IPS-20b (cell line): Measurements from ENCODE around the gene TTC5.
"Not testable (repeated sequence)": the region's sequence is repeated elsewhere in the genome, so short reads cannot be mapped to it uniquely, and the experiment has no call there.

ENCODE experiments used
- H3K27ac ChIP-seq: one replicate; pipeline ENCODE4 v1.5.1; 2013; ENCODE audit warnings: low read length
- H3K27me3 ChIP-seq: 2 replicates; pipeline ENCODE4 v1.6.1; 2013; ENCODE audit warnings: mild to moderate bottlenecking, low read length, inconsistent platforms; ENCODE audit not compliant: insufficient read depth
- H3K36me3 ChIP-seq: 2 replicates; pipeline ENCODE4 v1.6.1; 2013; ENCODE audit warnings: low read depth, mild to moderate bottlenecking, inconsistent platforms, low read length, moderate library complexity; ENCODE audit not compliant: insufficient read depth
- H3K4me1 ChIP-seq: 2 replicates; pipeline ENCODE4 v1.6.1; 2013; ENCODE audit warnings: mild to moderate bottlenecking, control low read depth, inconsistent platforms, low read length, moderate library complexity; ENCODE audit not compliant: insufficient read depth
- H3K4me3 ChIP-seq: 2 replicates; pipeline ENCODE4 v1.5.1; 2013; ENCODE audit warnings: mild to moderate bottlenecking, low read length, inconsistent platforms
- H3K9ac ChIP-seq: 2 replicates; pipeline ENCODE4 v1.6.1; 2013; ENCODE audit warnings: low read depth, mild to moderate bottlenecking, inconsistent platforms, low read length, moderate library complexity
- H3K9me3 ChIP-seq: 2 replicates; pipeline ENCODE4 v1.6.1; 2013; ENCODE audit warnings: mild to moderate bottlenecking, low read depth, low read length, inconsistent platforms; ENCODE audit not compliant: insufficient read depth

TTC5 gene

DNA sequence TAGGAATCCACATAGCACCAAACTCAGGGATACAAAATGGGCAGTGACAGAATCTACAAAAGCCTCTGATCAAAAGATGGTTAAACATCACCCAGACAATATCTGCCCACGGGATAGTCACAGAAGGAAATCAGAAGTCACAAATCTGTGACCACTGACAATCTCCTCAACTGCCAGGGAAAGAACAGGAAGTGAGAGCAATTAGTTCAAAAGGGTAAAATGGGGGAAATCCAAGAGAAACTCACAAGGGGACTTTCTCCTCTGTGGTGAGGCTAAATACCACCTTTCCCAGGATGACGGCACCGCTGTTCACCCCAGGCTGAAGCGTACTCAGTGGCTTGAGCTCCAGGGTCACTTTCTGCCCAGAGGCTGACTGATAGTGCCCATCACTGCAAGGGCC is 10.7 kb downstream of the TTC5 start:
- no peak overlapping the region for H3K4me3 ChIP-seq
- no peaks in the 10 kb centered on the region for H3K4me1 ChIP-seq
- peaks cover 83% of the 10 kb centered on the region for H3K36me3 ChIP-seq
- H3K9ac ChIP-seq = no peak overlapping the region
- no peak overlapping the region for H3K27ac ChIP-seq
- no peaks in the 10 kb centered on the region for H3K27me3 ChIP-seq
- H3K9me3 ChIP-seq = no peaks in the 10 kb centered on the region

DNA sequence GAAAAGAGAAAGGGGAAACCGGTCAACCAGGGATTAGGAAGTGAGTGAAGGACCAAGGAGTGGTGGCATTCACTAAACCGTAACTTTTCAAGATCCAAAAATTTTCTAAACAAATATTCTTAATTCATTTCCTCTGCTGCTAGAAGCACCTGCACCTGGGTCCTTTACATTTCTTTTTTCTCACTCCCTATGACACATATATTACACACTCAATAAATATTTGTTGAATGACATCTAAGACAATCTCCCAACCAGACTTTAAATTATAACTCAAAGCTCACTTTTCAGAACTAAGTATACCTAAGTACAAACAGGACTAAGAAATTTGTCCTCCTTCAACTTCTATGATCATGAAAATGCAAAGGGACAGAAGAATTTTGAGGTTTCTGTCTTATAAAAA is 11.1 kb downstream of the TTC5 start:
- no peak overlapping the region for H3K4me3 ChIP-seq
- peaks cover 86% of the 10 kb centered on the region for H3K36me3 ChIP-seq
- no peak overlapping the region for H3K9ac ChIP-seq
- no peak overlapping the region for H3K27ac ChIP-seq
- H3K27me3 ChIP-seq = no peaks in the 10 kb centered on the region
- H3K9me3 ChIP-seq = no peaks in the 10 kb centered on the region
- no peaks in the 10 kb centered on the region for H3K4me1 ChIP-seq

DNA sequence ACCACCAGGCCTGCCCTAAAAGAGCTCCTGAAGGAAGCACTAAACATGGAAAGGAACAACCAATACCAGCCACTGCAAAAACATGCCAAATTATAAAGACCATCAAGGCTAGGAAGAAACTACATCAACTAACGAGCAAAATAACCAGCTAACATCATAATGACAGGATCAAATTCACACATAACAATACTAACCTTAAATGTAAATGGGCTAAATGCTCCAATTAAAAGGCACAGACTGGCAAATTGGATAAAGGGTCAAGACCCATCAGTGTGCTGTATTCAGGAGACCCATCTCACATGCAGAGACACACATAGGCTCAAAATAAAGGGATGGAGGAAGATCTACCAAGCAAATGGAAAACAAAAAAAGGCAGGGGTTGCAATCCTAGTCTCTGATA is 23.8 kb downstream of the TTC5 start:
- H3K4me1 ChIP-seq, H3K9me3 ChIP-seq, H3K27ac ChIP-seq, H3K4me3 ChIP-seq, H3K27me3 ChIP-seq, H3K9ac ChIP-seq, H3K36me3 ChIP-seq: not testable (repeated sequence)

DNA sequence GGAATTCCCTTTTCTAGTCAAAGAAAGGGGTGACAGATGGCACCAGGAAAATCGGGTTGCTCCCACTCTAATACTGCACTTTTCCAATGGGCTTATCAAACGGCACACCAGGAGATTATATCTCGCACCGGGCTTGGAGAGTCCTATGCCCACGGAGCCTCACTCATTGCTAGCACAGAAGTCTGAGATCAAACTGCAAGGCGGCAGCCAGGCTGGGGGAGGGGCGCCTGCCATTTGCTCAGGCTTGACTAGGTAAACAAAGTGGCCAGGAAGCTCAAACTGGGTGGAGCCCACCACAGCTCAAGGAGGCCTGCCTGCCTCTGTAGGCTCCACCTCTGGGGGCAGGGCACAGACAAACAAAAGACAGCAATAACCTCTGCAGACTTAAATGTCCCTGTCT is 25.5 kb downstream of the TTC5 start:
- not testable (repeated sequence) for H3K9ac ChIP-seq, H3K4me3 ChIP-seq, H3K9me3 ChIP-seq, H3K27me3 ChIP-seq, H3K4me1 ChIP-seq, H3K36me3 ChIP-seq, H3K27ac ChIP-seq

DNA sequence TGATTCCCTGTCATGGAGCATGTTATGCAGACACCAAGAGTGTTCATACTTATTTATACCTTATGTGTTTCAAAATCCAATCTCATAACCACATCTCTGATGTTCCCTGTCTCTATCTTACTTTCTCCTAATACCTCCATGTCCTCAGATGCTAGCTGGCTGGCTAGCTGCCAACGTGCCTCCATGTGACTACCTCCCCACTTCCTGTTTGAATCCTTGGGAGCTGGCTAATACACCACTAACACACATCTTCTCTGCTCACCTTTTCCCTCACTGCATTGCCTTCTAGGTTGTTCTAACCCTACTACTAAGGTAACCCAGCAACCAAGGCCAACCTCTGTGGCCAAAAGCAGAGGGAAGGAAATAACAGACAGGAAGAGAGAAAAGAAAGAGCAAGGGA is 27.3 kb downstream of the TTC5 start:
- Histone ChIP-seq H3K27me3 (no peaks in the 10 kb centered on the region), H3K36me3 (0 out of 2 replicates have a peak, but pooled peaks cover 3% of the 10 kb centered on the region), H3K4me1 (no peaks in the 10 kb centered on the region), H3K27ac (no peak overlapping the region), H3K9me3 (peaks cover 18% of the 10 kb centered on the region), H3K9ac (no peak overlapping the region), H3K4me3 (no peak overlapping the region)

DNA sequence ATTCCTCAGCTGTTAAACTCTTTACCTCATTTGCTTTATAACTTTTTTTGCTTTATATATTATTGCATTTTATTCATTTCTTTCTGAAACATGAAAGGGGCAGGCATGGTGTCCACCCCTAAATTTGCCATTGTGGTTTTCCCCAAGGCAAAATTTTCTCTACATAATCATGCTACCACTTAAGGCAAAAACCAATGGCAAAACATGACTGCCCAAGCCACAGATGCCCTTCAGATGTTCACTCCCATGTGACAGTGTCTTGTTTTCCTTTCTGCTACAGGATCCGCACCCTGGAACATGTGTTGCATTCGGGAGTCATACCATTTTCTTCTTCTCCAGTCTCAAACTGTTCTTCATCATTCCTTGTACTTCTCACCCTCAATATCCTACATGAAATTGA is 28.3 kb downstream of the TTC5 start:
- Histone ChIP-seq H3K27me3 (no peaks in the 10 kb centered on the region), H3K36me3 (0 out of 2 replicates have a peak, but pooled peaks cover 3% of the 10 kb centered on the region), H3K9ac (no peak overlapping the region), H3K4me1 (no peaks in the 10 kb centered on the region), H3K9me3 (peaks cover 27% of the 10 kb centered on the region), H3K4me3 (no peak overlapping the region), H3K27ac (no peak overlapping the region)

DNA sequence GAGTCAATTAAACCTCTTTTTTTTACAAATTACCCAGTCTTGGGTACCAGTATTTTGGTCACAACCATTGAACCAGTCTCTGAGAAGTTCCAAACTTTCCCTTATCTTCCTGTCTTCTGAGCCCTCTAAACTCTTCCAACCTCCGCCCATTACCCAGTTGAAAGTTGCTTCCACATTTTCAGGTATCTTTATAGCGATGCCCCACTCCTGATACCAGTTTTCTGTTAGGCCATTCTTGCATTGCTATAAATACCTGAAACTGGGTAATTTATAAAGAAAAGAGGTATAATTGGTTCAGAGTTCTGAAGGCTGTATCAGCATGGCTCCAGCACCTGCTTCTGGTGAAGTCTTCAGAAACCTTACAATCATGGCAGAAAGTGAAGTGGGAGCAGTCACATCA is 31.7 kb downstream of the TTC5 start:
- Histone ChIP-seq H3K9me3 (peaks cover 39% of the 10 kb centered on the region), H3K27ac (no peak overlapping the region), H3K36me3 (0 out of 2 replicates have a peak, but pooled peaks cover 3% of the 10 kb centered on the region), H3K4me1 (no peaks in the 10 kb centered on the region), H3K4me3 (no peak overlapping the region), H3K27me3 (no peaks in the 10 kb centered on the region), H3K9ac (no peak overlapping the region)

DNA sequence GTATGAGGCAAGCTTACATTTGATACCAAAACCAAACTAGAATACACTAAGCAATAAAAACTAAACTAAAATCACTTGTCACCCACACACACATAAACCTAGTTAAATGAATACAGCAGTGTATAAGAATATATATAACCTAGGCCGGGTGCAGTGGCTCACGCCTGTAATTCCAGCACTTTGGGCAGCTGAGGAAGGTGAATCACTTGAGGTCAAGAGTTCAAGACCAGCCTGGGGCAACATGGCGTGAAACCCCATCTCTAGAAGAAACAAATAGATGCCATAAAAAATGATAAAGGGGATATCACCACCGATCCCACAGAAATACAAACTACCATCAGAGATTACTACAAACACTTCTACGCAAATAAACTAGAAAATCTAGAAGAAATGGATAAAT is 41.4 kb downstream of the TTC5 start:
- H3K36me3 ChIP-seq, H3K4me1 ChIP-seq, H3K9ac ChIP-seq, H3K27ac ChIP-seq, H3K27me3 ChIP-seq, H3K4me3 ChIP-seq: not testable (repeated sequence)
- H3K9me3 ChIP-seq = peaks cover 34% of the 10 kb centered on the region

DNA sequence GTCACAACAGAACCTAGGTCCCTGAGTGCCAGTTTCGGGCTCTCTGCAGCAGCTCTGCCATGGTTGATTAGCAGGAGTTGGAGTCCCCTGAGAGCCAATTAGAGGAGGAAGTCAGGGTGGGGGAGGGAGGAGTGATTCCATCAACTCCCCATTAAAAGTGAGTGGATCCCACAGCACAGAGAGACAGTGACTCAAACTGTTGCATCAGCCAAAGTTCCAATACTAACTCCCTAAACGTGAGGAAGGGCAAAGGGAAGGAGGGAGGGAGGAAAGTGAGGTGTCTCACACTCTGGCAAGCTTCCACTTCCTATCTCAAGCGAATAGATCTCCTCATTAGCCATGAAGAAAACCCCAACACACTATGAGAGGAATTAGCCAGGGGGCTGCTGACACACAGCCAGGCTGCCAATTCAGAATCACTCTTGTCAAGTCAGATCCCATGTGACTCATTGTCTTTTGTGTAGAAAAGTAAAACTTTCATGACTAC is 43.1 kb downstream of the TTC5 start:
- Histone ChIP-seq H3K27ac (no peak overlapping the region), H3K9ac (no peak overlapping the region), H3K4me3 (no peak overlapping the region), H3K9me3 (peaks cover 34% of the 10 kb centered on the region), H3K36me3 (no peaks in the 10 kb centered on the region), H3K27me3 (no peaks in the 10 kb centered on the region), H3K4me1 (no peaks in the 10 kb centered on the region)

DNA sequence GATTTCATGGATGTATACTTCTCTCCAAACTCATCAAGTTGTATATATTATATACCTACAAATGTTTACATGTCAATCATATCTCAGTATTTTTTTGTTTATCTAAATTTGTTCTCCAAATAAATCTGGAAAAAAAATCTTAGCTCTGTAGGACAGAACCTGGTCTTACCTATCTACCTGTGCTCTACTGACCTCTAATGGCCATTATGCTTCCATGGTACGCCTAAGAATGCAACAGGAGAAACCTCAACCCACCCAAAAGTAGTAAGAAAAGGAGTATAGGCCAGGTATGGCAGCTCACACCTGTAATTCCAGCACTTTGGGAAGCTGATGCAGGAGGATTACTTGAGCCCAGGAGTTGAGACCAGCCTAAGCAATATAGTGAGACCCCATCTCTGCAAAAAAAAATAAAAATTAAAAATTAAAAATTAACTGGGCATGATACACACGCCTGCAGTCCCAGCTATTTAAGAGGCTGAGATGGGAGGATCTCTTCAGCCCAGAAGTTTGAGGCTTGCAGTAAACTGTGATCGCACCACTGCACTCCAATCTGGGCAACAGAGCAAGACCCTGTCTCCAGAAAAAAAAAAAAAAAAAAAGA is 58.0 kb downstream of the TTC5 start:
- Histone ChIP-seq H3K27me3 (no peaks in the 10 kb centered on the region), H3K4me1 (no peaks in the 10 kb centered on the region), H3K9ac (no peak overlapping the region), H3K36me3 (no peaks in the 10 kb centered on the region), H3K9me3 (peaks cover 57% of the 10 kb centered on the region), H3K27ac (no peak overlapping the region), H3K4me3 (no peak overlapping the region)
